Parathyroid adenoma (tissue), 2 donors: ENCODE data around the gene OOEP.
"Not testable (repeated sequence)": the region's sequence is repeated elsewhere in the genome, so short reads cannot be mapped to it uniquely, and the experiment has no call there.

ENCODE experiments used
- H2AFZ ChIP-seq: fragments of 300-600 bp; sonication (generic); one replicate; pipeline ENCODE4 v1.7.0; 2017; ENCODE audit warnings: antibody characterized with exemption, mild to moderate bottlenecking
- H3K27ac ChIP-seq: fragments of 300-600 bp; sonication (generic); one replicate; pipeline ENCODE4 v1.7.0; 2017
- H3K27me3 ChIP-seq: fragments of 300-600 bp; sonication (generic); one replicate; pipeline ENCODE4 v1.7.0; 2017; ENCODE audit warnings: low read length; ENCODE audit not compliant: control insufficient read depth, insufficient read depth
- H3K36me3 ChIP-seq: fragments of 300-600 bp; sonication (generic); one replicate; pipeline ENCODE4 v1.7.0; 2017; ENCODE audit warnings: low read length; ENCODE audit not compliant: control insufficient read depth, insufficient read depth
- H3K4me1 ChIP-seq: fragments of 300-600 bp; sonication (generic); one replicate; pipeline ENCODE4 v1.7.0; 2017; ENCODE audit warnings: control low read depth
- H3K4me2 ChIP-seq: fragments of 300-600 bp; sonication (generic); one replicate; pipeline ENCODE4 v1.7.0; 2017; ENCODE audit warnings: low read length
- H3K4me3 ChIP-seq: fragments of 300-600 bp; sonication (generic); one replicate; pipeline ENCODE4 v1.7.0; 2017; ENCODE audit warnings: low read depth, low read length
- H3K79me2 ChIP-seq: fragments of 300-600 bp; sonication (generic); one replicate; pipeline ENCODE4 v1.7.0; 2017; ENCODE audit warnings: control low read depth
- H3K9ac ChIP-seq: fragments of 300-600 bp; sonication (generic); one replicate; pipeline ENCODE4 v1.7.0; 2017; ENCODE audit warnings: mild to moderate bottlenecking
- H3K9me3 ChIP-seq: fragments of 300-600 bp; sonication (generic); one replicate; pipeline ENCODE4 v1.7.0; 2017; ENCODE audit warnings: low read length; ENCODE audit not compliant: control insufficient read depth
- CTCF ChIP-seq: fragments of 300-600 bp; sonication (generic); IDR thresholded peaks from one replicate; pipeline ENCODE4 v1.7.0; 2017; ENCODE audit warnings: antibody characterized with exemption, mild to moderate bottlenecking
- donor health status: primary hyperparathyroidism.

The OOEP gene

DNA sequence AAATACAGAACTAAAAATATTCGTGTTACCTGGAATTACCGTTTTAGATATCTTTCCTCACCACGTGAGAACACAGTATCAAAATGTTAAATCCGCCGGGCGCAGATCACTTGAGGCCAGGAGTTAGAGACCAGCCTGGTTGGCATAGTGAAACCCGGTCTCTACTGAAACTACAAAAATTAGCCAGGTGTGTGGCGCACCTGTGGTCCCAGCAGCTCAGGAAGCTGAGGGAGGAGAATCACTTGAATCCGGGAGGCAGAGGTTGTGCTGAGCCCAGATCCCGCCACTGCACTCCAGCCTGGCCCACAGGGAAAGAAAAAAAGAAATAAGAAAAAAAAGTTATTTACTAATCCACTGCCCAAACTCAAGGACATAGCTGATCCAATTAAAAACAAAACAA, 20.2 kb upstream of the OOEP start:
- Histone ChIP-seq H3K9me3 (no peaks in the 10 kb centered on the region), H3K9ac (no peak overlapping the region), H2AFZ (no peak overlapping the region), H3K4me1 (no peaks in the 10 kb centered on the region), H3K4me3 (no peak overlapping the region), H3K79me2 (no peaks in the 10 kb centered on the region), H3K27ac (no peak overlapping the region), H3K36me3 (no peaks in the 10 kb centered on the region), H3K27me3 (no peaks in the 10 kb centered on the region), H3K4me2 (no peak overlapping the region)
- TF ChIP-seq CTCF: no peak

- Histone ChIP-seq H3K27me3 (no peaks in the 10 kb centered on the region), H3K4me2 (peak overlapping the region; percentile 79), H3K9me3 (no peaks in the 10 kb centered on the region), H3K9ac (no peak overlapping the region), H3K79me2 (no peaks in the 10 kb centered on the region), H2AFZ (peak overlapping the region; percentile 88), H3K36me3 (no peaks in the 10 kb centered on the region), H3K27ac (peak overlapping the region; percentile 65), H3K4me1 (no peaks in the 10 kb centered on the region), H3K4me3 (peak overlapping the region; percentile 58)
- peak; percentile 59 for TF ChIP-seq CTCF
Observed at GRCh38 chr6:73388800-73389512, 19.3 kb upstream of the OOEP start.

GRCh38 chr6:73388433-73388799, 18.7 kb upstream of the OOEP start:
- peak overlapping the region; percentile 58 for H3K4me3 ChIP-seq
- H3K9me3 ChIP-seq: no peaks in the 10 kb centered on the region
- H3K36me3 ChIP-seq: no peaks in the 10 kb centered on the region
- no peak for TF ChIP-seq CTCF
- peak overlapping the region; percentile 79 for H3K4me2 ChIP-seq
- no peak overlapping the region for H3K9ac ChIP-seq
- H2AFZ ChIP-seq: peak overlapping the region; percentile 88
- no peaks in the 10 kb centered on the region for H3K4me1 ChIP-seq
- no peaks in the 10 kb centered on the region for H3K27me3 ChIP-seq
- H3K79me2 ChIP-seq: no peaks in the 10 kb centered on the region
- peak overlapping the region; percentile 65 for H3K27ac ChIP-seq

- no peak for TF ChIP-seq CTCF
- Histone ChIP-seq H3K4me3 (no peak overlapping the region), H3K27me3 (no peaks in the 10 kb centered on the region), H3K9me3 (no peaks in the 10 kb centered on the region), H3K27ac (no peak overlapping the region), H2AFZ (no peak overlapping the region), H3K36me3 (no peaks in the 10 kb centered on the region), H3K9ac (no peak overlapping the region), H3K4me1 (no peaks in the 10 kb centered on the region), H3K79me2 (no peaks in the 10 kb centered on the region), H3K4me2 (no peak overlapping the region)
Observed at GRCh38 chr6:73382462-73383113, 12.9 kb upstream of the OOEP start.

DNA sequence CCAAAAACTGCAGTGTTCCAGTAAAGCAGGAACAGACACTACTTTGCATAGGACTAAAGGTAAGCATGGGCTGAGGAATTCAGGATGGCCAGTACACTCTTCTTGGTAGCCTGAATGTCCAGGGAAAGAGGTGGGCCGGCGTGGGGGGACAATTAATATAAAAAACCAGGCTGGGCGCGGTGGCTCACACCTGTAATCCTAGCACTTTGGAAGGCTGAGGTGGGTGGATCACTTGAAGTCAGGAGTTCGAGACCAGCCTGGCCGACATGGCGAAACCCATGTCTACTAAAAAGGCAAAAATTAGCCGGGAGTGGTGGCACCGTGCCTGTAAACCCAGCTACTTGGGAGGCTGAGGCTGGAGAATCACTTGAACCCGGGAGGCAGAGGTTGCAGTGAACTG, 11.8 kb upstream of the OOEP start:
- not testable (repeated sequence) for H3K4me2 ChIP-seq, H3K4me1 ChIP-seq, H3K79me2 ChIP-seq, H3K27ac ChIP-seq, H3K4me3 ChIP-seq, H3K36me3 ChIP-seq, H3K9ac ChIP-seq, H3K27me3 ChIP-seq, H2AFZ ChIP-seq, H3K9me3 ChIP-seq
